NCI-H2227 (cell line): ENCODE data around the gene GLT1D1.

Experiments used
- DNase-seq: peaks from one replicate; lab custom pipeline; 2025; ENCODE audit not compliant: unreplicated experiment; lab: John Stamatoyannopoulos, UW

The GLT1D1 gene

DNA sequence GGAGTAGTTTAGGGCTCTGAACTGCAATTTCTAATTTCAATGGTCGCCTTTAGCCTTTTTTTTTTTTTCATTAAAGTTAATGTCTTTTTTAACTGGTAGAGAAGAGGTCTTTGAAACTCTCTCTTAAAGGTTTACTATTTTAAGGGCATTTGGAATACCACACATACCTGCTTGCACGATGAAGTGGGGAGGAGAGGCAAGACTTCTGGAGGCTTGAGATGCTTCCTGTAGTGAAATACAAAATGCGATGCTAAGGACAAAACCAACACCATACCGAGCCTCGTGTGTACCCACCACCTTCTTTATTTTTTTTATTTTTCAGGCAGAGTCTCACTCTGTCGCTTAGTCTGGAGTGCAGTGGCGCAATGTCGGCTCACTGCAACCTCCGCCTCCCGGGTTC is 57.4 kb downstream of the GLT1D1 start:
- DNase-seq, result no peak

DNA sequence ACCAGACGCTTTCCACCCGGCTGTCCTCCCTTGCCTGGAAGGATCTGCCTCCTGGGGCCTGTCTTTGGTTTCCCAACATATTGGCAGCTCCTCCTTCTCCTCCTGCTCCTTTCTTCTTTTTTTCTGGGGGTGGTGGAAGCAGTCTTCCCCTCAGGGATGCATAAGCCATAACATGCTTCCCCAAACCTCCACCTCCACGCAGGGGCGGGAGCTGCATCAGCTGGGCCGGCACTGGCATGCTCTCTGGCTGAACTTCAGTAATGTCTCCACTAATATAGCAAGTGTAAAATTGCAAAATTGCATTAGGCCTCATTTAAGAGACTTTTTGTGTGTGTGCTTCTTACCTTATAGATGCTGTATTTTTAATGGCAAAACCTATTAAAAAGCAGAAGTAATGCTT is 58.6 kb downstream of the GLT1D1 start:
- no peak for DNase-seq

DNA sequence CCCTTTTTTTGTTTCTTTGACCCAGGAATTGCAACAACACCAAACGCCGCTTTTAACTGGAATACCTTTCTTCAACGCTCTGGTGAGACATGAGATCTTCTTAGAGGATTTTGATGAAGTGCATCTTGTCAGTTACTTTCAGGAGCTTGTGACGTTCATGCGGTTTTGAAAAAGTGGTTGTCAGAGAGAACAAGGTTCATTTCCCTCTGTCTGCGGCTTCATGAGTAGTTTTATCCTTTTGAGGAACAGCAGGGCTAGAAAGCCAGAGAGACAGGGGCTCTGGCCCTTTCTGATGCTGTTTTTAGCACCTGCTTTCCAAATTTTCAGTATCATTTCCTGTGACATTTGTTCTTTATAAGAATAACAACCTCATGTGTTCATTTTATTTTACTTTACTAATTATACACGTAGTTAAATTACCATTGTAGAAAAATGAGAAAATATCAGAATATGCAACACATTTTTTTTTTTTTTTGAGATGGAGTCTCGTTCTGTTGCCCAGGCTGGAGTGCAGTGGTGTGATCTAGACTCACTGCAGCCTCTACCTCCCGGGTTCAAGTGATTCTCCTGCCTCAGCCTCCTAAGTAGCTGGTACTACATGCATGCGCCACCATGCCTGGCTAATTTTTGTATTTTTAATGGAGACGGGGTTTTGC is 61.8 kb downstream of the GLT1D1 start:
- no peak for DNase-seq

DNA sequence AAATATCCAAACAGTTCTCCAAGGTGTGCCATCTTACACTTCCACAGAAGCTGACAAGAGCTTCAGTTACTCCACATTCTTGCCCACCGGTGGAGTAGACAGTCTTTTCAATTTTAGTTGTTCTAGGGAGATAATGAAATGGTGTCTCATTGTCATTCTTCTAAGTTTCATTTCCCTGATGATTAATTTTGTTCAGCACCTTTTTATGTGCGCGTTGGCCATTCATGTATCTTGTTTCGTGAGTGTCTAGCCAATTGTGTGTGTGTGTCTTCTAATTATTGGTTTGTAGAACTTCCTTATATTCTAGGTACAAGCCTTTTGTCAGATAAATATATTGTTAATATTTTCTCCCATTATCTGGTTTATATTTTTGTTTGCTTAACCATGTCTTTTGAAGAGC is 63.1 kb downstream of the GLT1D1 start:
- DNase-seq, result no peak

DNA sequence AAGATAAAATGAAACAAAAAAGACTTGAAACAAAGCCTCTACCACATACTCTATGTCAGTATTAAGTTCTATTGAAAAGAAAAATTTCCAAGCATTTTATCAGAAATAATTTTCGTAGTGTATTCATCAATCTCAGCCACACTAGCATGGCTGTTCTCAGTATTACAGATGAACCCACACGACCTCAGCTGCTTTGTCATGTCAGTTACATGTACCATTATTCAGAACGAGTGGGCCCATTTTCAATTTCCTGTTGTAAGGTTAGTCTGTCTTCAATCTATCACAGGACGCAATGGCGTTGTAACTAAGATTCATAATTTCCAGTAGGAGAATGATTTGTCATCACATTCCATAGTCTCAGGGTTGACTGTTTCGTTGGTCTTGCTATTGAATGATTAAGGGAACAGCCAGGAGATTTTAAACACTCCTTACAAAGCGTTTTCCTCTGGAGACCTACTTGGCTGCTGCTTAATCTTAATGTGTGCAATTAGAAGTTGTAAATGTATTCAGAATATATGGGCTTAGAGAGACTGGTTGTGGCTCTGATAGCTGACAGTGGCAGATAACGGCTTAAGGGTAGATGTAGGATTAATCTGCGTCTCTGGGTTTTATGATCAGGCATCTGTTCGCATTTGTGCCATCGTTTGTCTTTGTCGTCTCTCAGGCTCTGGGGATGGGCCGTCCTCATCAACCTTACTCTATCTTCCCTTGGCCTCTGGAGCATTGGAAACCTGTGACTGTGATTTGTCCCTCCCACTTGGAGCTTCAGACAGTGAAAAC is 65.4 kb downstream of the GLT1D1 start:
- no peak for DNase-seq

DNA sequence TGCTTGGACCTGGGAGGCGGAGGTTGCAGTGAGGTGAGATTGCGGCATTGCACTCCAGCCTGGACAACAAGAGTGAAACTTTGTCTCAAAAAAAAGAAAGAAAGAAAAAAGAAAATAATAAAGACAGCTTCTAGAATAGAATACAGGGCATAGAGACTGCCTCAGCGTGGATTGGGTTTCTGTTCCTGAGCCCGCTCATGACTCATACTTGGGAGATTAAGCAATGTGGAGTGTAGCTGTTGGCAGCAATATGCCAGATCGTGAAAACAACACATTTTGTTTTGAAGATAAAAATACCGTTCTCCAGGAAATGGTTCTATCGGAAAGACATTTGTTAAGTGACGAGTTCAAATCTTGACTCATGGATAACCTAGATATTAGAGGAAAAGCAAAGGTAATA is 67.2 kb downstream of the GLT1D1 start:
- no peak for DNase-seq

DNA sequence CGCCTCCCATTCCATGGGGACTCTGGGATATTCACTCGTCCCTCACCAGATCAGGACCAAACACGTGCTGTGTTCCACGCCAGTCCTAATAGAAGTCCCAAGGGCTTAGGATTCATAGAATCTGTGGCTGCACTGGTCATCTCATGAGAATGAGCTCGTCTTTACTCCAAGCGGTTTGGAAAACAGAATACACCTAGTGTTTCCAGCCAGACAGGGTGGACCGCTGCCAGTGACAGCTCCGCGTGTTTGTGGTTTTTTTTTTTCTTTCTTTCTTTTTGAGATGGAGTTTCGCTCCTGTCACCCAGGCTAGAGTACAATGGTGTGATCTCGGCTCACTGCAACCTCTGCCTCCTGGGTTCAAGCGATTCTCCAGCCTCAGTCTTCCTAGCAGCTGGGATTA is 75.1 kb downstream of the GLT1D1 start:
- DNase-seq, result no peak

DNA sequence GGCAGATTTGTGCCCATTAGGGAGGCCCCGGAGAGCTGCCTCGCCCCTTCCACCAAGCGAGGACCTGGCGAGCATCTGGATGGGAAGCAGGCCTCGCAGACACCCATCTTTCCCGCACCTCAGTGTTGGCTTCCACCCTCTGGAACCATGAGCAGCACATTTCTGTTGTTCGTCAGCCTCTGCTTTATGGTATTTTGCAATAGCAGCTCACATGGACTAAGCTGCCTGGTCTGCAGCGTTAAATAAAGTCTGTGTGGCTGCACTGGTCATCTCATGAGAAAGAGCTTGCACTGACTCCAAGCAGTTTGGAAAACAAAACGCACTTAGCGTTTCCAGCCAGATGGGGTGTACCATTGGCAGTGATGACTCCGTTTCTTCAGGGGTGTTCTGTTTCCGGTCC is 75.8 kb downstream of the GLT1D1 start:
- no peak for DNase-seq

DNA sequence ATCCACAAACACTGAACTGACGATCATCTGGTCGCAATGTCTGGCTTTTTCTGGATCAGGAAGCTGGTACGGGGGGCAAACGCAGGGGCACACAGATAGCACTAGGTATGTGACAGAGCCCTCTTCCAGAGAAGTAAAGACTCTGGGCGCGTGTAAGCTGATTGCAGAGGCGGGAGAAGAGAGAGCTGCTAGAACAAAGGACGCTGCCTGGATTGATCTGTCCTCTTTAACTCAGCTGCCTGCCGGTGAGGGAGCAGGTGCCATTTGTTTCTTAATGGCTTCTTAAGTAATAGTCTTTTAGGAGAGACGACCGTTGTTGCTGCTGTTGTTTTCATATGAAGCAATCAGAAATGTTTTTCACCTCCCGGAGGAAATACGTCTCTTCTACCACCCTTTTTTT is 77.3 kb downstream of the GLT1D1 start:
- peak; percentile 82 for DNase-seq

DNA sequence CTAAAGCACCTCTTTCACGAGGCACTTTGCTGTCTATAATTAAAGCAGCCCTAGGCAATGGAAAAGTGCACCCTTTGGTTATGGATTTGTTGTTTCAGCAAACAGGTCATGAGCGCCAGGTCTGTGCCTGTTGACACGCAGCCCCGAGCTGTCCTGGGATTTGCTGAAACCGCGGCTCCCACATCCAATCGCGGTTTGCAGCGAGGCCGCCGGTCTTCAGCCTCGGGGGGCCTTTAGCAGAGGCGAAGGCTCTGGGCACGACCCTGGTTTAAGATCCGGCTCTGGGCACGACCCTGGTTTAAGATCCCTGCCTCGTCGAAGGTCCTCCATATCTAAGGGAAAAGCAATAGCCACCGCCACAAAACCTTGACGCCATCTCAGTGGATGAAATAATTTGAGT is 79.2 kb downstream of the GLT1D1 start:
- no peak for DNase-seq

DNA sequence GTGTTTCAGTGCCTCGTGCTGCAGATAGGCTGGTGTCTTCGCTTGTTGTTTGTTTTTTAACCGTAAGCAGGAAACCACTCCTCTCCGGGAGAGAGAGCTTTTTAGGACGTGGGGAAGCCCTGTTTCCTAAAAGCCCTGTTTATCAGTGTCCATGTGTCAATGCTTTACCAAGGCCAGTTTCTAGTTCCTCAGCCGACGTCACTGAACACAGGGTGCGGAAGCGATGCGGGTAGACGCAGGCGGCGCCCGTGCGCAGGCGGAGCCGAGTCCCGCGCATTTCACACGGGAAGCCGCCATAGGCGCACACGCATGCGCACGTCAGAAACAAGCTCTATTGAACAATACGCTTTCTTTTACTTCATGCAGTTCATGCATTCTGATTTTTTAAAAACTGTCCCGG is 79.8 kb downstream of the GLT1D1 start:
- DNase-seq, result no peak

DNA sequence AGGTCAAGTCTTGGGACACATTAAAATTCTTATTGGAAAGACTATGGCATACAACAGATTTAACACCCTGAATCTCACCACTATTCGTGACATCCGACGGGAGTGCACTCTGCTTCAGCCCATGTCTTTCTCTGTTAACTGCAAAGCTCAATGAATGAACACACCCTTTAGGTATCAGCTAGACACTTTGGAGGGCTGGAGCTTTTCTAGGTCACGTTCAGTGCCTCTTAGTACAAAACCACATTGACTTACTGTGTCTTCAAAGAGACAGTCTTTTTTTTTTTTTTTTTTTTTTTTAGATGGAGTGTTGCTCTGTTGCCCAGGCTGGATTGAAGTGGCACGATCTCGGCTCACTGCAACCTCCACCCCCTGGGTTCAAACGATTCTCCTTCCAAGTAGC is 80.6 kb downstream of the GLT1D1 start:
- no peak for DNase-seq

DNA sequence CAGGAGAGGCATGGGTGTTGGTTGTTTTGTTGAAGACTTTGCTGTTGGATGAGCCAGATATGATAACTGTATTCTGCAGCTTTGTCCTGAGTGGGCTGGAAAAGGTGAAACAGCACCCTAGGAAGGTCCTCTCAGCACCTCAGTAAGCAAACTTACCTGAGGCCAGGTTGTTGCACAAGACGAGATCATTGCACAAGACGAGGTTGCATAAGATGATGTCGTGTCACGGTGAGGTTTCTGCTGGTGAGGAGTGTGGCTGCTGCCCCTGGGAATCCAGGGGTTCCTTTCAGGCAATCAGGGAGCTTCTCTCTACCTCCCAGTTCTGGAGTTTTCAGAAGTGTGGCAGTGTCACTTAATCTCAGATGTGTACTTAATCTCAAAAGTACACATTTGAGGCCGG is 85.6 kb downstream of the GLT1D1 start:
- no peak for DNase-seq

DNA sequence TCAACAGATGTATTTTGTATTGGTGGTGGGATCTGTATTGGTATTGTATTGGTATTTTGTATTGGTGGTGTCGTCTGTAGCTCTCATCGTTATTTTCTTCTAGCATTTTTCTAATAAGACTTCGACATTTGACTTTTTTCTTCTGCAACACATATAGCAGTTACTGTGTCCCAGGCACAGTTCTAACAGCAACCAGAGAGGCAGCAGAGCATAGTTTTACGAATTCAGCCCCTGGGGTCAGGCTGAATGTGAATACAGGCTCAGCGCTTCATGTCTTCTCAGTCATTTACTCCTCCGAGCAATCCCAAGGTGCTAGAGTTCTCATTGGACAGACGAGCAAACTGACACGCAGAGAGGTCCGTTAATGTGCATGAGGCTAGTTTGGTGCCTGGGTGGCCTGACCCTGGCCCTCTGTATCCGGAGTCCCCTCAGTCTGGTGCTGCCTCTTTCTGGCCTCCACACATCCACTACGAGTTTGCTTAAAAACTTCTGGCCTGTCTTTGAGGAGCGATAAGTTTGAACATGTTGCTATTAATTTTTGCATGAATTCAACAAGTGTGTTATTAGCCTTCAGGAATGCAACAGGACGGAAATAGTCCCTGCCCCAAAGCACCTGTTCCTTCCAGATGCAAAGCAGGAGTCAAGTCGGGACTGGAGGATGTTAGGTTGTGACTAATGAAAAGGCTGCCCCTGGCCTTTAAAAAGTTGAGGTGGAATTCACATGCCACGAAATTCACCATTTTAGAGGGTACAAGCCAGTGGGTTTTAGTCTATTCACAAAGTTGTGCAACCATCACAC is 87.0 kb downstream of the GLT1D1 start:
- no peak for DNase-seq

DNA sequence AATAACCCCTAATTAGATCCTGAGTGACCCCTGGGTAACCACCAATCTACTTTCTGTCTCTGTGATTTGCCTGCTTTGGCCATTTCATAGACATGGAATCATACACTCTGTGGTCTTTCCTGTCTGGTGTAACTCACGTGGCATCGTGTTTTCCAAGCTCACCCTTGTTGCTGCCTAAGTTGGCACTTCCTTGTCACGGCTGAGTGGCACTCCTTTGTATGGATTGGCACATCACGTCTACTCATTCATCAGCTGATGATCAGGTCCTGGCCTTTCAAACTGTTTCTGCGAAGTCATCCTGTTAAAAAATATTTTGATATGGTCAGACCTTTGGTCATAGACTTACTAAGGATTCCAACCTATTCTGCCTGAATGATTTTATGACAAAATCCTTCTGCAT is 87.7 kb downstream of the GLT1D1 start:
- no peak for DNase-seq

DNA sequence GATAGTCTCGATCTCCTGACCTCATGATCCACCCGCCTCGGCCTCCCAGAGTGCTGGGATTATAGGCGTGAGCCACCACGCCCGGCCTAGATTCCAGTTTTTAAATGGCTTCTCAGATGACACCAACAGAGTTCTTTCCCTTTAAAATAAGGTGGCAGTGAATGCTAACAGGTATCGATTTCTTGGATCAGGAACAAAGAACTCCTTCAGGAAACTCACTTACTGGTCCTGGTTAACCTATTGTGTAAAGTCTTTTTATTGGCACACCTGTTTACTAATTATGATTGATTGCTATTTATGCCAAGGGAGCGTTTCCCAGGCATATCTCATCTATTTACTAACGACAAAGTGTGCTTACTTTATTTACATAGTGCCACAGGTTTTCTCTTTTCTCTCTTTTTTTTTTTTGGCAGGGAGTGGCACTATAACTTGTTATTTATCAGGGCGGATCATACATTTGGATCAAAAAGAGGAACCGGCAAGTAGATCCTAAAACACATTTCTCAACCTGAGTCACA is 89.7 kb downstream of the GLT1D1 start:
- no peak for DNase-seq

DNA sequence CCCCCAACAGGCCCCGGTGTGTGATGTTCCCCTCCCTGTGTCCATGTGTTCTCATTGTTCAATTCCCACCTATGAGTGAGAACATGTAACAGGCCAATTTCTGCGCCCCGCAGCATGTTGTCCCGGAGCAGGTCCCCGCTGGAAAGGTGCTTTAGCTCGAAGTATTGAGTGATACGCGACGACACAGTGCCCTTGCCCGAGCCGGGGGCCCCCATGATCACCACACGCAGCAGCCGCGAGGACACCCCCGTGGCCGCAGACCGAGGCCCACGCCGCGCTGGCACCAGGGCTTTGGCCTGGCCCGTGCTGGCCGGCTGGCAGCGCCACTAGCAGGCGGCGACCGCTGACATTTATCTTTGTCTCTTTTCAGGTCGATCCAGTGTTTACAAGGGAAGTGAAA is 91.7 kb downstream of the GLT1D1 start:
- DNase-seq, result no peak

DNA sequence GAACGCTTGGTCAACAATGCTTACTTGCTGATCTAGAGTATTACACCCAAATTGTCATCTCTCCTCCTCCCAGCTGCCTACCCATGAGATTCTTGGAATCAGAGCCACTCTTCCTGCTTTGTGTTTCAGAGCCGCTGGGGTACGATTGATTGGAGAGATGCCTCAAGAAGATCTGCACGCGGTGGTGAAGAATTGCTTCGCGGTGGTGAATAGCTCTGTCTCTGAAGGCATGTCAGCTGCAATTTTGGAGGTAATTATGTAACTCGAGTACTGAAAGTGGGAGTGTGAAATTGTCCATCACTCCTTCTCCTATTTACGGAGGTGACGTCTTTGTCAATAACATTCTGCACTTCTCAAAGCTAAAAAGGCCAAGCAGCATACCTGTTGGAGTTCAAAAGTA is 93.9 kb downstream of the GLT1D1 start:
- no peak for DNase-seq

DNA sequence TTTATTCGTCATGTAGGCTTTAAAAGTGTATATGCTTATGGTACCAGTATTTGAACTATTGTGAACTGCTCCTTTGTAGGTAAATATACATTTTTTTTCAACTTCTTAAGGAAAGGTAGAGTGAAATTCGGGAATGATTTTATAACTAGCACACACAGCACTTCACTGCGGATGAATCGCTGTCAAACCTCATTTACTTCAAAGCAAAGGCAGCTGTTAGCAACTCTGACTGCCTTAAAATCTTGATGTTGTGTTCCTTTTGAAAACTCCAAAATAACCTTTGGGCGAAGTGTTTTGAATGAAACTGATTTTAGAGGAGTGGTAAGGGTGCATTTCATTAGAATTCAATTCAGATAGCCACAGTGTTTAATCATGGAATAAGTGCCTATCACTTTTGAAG is 95.8 kb downstream of the GLT1D1 start:
- DNase-seq, result no peak

DNA sequence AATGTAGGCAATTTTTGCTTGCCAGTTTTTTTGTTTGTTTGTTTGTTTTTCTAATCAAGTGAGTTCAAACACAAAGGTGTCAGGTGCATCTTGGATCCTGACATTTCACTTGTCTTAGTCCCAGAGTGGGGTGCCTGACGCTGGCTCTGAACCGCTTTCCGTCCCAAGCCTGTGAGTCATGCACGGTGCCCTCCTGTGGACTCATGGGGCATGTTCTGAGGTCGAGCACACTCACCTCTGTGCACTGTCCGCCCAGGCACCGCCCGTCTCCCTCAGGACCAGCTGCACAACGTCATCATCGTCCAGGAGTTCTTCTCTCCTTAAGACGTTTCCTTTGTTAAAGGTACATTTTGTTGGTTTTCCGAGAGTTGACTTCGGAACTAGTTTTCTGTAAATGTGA is 98.2 kb downstream of the GLT1D1 start:
- DNase-seq, result no peak

DNA sequence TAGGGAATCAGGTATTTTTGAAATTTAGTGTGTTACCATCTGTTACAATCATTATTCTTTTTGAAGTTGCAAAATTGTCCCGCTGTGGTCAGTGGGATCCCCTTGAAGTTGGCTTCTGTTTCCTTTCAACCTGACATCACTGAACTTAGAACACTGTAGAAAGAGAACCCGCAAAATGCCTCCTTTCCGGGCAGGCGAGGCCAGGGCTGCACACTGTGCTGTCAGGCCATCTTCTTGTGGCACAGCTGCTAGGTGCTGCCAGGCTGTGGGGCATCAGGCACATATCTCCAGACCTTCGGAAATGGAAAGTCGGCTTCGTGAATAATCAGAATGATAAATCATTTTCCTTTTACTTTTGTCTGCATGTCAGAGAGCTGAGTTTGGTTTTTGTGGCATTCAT is 103.5 kb downstream of the GLT1D1 start:
- DNase-seq, result no peak

DNA sequence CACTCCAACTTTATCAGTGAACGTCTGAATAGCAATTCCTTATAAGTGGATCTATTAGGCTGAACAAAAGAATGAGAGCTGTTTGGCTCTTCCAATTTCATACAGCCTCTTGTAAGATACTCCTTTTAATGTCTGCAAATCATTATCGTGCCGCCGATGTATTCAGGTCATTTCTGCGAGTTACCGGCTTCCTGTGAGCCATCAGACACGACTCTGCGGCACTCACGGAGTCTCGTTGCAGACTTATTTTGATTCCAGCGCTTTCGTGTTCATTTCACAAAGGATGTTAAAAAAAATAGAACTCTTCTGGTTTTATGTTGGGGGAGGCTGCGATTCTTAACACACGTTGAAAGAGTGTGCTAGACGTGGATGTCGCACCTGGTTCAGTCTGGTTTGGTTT is 106.6 kb downstream of the GLT1D1 start:
- DNase-seq, result peak; percentile 38
